ENCODE measurements around the gene ABR.
"Not testable (repeated sequence)": the region's sequence is repeated elsewhere in the genome, so short reads cannot be mapped to it uniquely, and the experiment has no call there.

DNA sequence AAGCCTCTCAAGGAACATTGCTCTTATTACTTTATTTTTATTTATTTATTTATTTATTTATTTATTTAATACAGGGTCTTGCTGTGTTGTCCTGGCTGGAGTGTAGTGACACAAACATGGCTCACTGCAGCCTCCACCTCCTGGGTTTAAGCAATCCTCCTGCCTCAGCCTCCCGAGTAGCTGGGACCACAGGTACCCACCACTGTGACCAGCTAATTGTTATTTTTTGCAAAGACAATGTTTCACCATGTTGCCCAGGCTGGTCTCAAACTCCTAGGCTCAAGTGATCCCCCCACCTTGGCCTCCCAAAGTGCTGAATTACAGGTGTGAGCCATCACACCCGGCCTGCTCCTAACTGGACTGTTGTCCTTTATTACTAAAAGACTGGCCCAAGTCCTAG is 205.0 kb downstream of the ABR start:
- TF ChIP-seq, protein P1, sequence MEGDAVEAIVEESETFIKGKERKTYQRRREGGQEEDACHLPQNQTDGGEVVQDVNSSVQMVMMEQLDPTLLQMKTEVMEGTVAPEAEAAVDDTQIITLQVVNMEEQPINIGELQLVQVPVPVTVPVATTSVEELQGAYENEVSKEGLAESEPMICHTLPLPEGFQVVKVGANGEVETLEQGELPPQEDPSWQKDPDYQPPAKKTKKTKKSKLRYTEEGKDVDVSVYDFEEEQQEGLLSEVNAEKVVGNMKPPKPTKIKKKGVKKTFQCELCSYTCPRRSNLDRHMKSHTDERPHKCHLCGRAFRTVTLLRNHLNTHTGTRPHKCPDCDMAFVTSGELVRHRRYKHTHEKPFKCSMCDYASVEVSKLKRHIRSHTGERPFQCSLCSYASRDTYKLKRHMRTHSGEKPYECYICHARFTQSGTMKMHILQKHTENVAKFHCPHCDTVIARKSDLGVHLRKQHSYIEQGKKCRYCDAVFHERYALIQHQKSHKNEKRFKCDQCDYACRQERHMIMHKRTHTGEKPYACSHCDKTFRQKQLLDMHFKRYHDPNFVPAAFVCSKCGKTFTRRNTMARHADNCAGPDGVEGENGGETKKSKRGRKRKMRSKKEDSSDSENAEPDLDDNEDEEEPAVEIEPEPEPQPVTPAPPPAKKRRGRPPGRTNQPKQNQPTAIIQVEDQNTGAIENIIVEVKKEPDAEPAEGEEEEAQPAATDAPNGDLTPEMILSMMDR (IDR thresholded peaks at IDR 0.05): not testable (repeated sequence)
- TF ChIP-seq EP300 (IDR thresholded peaks at IDR 0.05; ENCODE audit: low read depth): not testable (repeated sequence)

Data from transverse colon (tissue), 3 donors.